ENCODE measurements around the gene AZI2. TPM values are rescaled to one million over a fixed set of nuclear protein-coding genes. Genes with fewer than 3 reads are reported as not detected.

AZI2 gene
- total and polyA plus RNA-seq, 2 experiments from 2014 or later: 45.4 to 55.3 TPM

DNA sequence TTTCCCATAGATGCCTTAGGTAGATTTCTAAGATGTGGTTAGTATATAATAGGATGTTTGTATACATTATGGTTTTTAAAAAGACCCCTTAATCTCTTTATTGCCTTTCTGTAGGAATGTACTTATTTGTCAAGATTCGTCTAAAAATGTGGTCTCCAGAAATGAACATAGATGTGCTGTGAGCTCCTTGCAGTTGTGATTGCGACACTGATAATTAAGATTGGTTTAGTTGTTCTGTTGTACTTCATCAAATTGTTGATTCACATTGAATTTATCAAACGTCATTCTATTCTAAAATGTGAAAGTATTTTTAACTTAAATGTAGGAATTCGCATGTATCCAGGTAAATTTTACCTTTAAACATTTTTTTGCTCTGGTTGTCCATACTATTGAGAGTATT is 56.0 kb downstream of the AZI2 start:
- TF ChIP-seq EZH2 (IDR thresholded peaks at IDR 0.05; ENCODE audit: borderline replicate concordance) (no peak), CTCF (IDR thresholded peaks at IDR 0.05; ENCODE audit: poor library complexity) (no peak), EZH2phosphoT487 (IDR thresholded peaks at IDR 0.05; ENCODE audit: low read depth, severe bottlenecking, unreplicated experiment) (no peak)
- 80% methylated on average over 4 of the region's 4 CpGs for WGBS (ENCODE audit: low lambda C conversion rate, missing lambda C conversion rate)
- Histone ChIP-seq H3K9me2 (replicated peaks; ENCODE audit: insufficient read depth) (no peaks in the 10 kb centered on the region), H3K79me2 (no peaks in the 10 kb centered on the region), H3K9me3 (ENCODE audit: low read depth) (no peaks in the 10 kb centered on the region), H3K27me3 (no peaks in the 10 kb centered on the region), H4K20me1 (ENCODE audit: insufficient read depth, poor library complexity, severe bottlenecking) (no peaks in the 10 kb centered on the region), H3K4me3 (no peak overlapping the region), H3K4me2 (no peak overlapping the region), H3K27ac (no peak overlapping the region), H3K4me1 (ENCODE audit: insufficient read depth) (no peaks in the 10 kb centered on the region), H2AFZ (no peak overlapping the region), H3K36me3 (replicated peaks; ENCODE audit: insufficient read depth, low read depth) (no peaks in the 10 kb centered on the region)
- DNase-seq (ENCODE audit: low spot score): no peak

DNA sequence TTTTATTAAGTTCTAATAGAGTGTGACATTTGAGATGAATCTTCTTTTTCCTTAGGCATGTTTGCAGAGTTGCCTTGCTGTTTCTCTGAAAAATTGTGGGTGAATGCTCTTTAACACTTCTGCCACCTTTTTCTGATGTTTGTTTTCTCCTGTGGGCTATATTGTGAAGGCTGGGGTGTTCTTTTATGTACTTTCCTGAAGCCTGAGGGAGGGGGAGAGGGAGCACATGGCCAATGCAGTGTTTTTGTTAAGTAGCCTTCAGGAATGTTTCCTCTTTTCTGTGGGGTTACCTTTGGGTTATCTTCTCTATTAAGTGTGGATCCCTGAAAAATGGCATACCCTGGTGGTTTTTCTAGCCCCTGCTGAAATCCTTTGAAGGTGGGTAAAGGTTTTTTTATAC is 57.0 kb downstream of the AZI2 start:
- no peak for TF ChIP-seq CTCF (IDR thresholded peaks at IDR 0.05; ENCODE audit: poor library complexity)
- TF ChIP-seq EZH2 (IDR thresholded peaks at IDR 0.05; ENCODE audit: borderline replicate concordance): no peak
- TF ChIP-seq EZH2phosphoT487 (IDR thresholded peaks at IDR 0.05; ENCODE audit: low read depth, severe bottlenecking, unreplicated experiment): no peak
- H3K4me1 ChIP-seq (ENCODE audit: insufficient read depth): no peaks in the 10 kb centered on the region
- H3K9me3 ChIP-seq (ENCODE audit: low read depth): no peaks in the 10 kb centered on the region
- no peak overlapping the region for H3K4me2 ChIP-seq
- H3K36me3 ChIP-seq (replicated peaks; ENCODE audit: insufficient read depth, low read depth): no peaks in the 10 kb centered on the region
- no peak overlapping the region for H3K4me3 ChIP-seq
- H3K27me3 ChIP-seq: no peaks in the 10 kb centered on the region
- no peaks in the 10 kb centered on the region for H3K79me2 ChIP-seq
- no peak overlapping the region for H2AFZ ChIP-seq
- no peak overlapping the region for H3K27ac ChIP-seq
- no peak for DNase-seq (ENCODE audit: low spot score)
- H3K9me2 ChIP-seq (replicated peaks; ENCODE audit: insufficient read depth): no peaks in the 10 kb centered on the region
- H4K20me1 ChIP-seq (ENCODE audit: insufficient read depth, poor library complexity, severe bottlenecking): no peaks in the 10 kb centered on the region

DNA sequence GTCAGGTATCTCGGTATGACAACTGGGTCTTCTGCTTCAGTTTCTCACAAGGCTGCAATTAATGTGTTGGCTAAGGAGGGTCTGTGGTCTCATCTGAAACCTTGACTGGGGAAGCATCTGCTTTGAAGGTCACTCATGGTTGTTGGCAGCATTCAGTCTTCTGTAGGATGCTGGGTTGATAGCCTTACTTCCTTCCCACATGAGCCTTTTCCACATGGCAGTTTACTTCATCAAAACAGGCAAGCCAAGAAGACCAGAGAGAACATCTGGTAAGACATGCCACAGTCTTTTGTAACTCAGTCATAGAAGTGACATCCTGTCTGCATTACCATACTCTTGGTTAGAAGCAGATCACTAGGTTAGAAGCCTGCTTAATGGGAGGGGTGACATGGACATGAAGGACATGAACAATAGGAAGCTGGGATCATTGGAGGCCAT is 57.7 kb downstream of the AZI2 start:
- H3K27me3 ChIP-seq: no peaks in the 10 kb centered on the region
- H3K4me2 ChIP-seq: no peak overlapping the region
- TF ChIP-seq EZH2phosphoT487 (IDR thresholded peaks at IDR 0.05; ENCODE audit: low read depth, severe bottlenecking, unreplicated experiment) (no peak), EZH2 (IDR thresholded peaks at IDR 0.05; ENCODE audit: borderline replicate concordance) (no peak), CTCF (IDR thresholded peaks at IDR 0.05; ENCODE audit: poor library complexity) (no peak)
- no peaks in the 10 kb centered on the region for H3K9me2 ChIP-seq (replicated peaks; ENCODE audit: insufficient read depth)
- no peak overlapping the region for H3K4me3 ChIP-seq
- WGBS (ENCODE audit: low lambda C conversion rate, missing lambda C conversion rate): 96% methylated on average over 1 of the region's 1 CpG
- no peaks in the 10 kb centered on the region for H3K79me2 ChIP-seq
- DNase-seq (ENCODE audit: low spot score): no peak
- H2AFZ ChIP-seq: no peak overlapping the region
- no peaks in the 10 kb centered on the region for H3K9me3 ChIP-seq (ENCODE audit: low read depth)
- no peak overlapping the region for H3K27ac ChIP-seq
- H3K4me1 ChIP-seq (ENCODE audit: insufficient read depth): no peaks in the 10 kb centered on the region
- H3K36me3 ChIP-seq (replicated peaks; ENCODE audit: insufficient read depth, low read depth): no peaks in the 10 kb centered on the region
- no peaks in the 10 kb centered on the region for H4K20me1 ChIP-seq (ENCODE audit: insufficient read depth, poor library complexity, severe bottlenecking)

GRCh38 chr3:28287046-28287445 is 61.6 kb downstream of the AZI2 start:
- no peak overlapping the region for H3K27ac ChIP-seq
- H3K27me3 ChIP-seq: no peaks in the 10 kb centered on the region
- H3K9me2 ChIP-seq (replicated peaks; ENCODE audit: insufficient read depth): no peaks in the 10 kb centered on the region
- H3K4me2 ChIP-seq: no peak overlapping the region
- no peaks in the 10 kb centered on the region for H3K79me2 ChIP-seq
- TF ChIP-seq CTCF (IDR thresholded peaks at IDR 0.05; ENCODE audit: poor library complexity) (no peak), EZH2phosphoT487 (IDR thresholded peaks at IDR 0.05; ENCODE audit: low read depth, severe bottlenecking, unreplicated experiment) (no peak), EZH2 (IDR thresholded peaks at IDR 0.05; ENCODE audit: borderline replicate concordance) (no peak)
- no peaks in the 10 kb centered on the region for H3K36me3 ChIP-seq (replicated peaks; ENCODE audit: insufficient read depth, low read depth)
- H3K4me3 ChIP-seq: no peak overlapping the region
- no peak for DNase-seq (ENCODE audit: low spot score)
- H4K20me1 ChIP-seq (ENCODE audit: insufficient read depth, poor library complexity, severe bottlenecking): no peaks in the 10 kb centered on the region
- no peaks in the 10 kb centered on the region for H3K9me3 ChIP-seq (ENCODE audit: low read depth)
- H2AFZ ChIP-seq: no peak overlapping the region
- WGBS (ENCODE audit: low lambda C conversion rate, missing lambda C conversion rate): 85% methylated on average over 2 of the region's 2 CpGs
- H3K4me1 ChIP-seq (ENCODE audit: insufficient read depth): no peaks in the 10 kb centered on the region
